GM18520 (cell line): ENCODE results near the gene RHOXF2.
"Not testable (repeated sequence)": the region's sequence is repeated elsewhere in the genome, so short reads cannot be mapped to it uniquely, and the experiment has no call there.

Source experiments
- ATAC-seq: cut with Tn5 transposase; IDR thresholded peaks from one replicate; pipeline ENCODE4 v1.9.1; 2021; ENCODE audit not compliant: unreplicated experiment

RHOXF2 gene

GRCh38 chrX:120158313-120158712, at the start of gene RHOXF2:
Gene RHOXF2, plus strand, starts transcription at chrX:120158613. Its CDS starts 138 bp downstream, at chrX:120158751.
- not testable (repeated sequence) for ATAC-seq

GRCh38 chrX:120109378-120109777, 49.0 kb upstream of the RHOXF2 start:
- no peak for ATAC-seq

GRCh38 chrX:120111611-120112010, 46.8 kb upstream of the RHOXF2 start:
- no peak for ATAC-seq

- ATAC-seq, result no peak
These were observed 42.9 kb upstream of the RHOXF2 start, which contains the start of gene RHOXF1 for GRCh38 chrX:120115438-120115963. Gene RHOXF1, minus strand, starts transcription at chrX:120115913. Its CDS starts 51 bp downstream, at chrX:120115862.

- ATAC-seq, result no peak
These were observed 38.2 kb upstream of the RHOXF2 start for GRCh38 chrX:120120223-120120622.

- no peak for ATAC-seq
These were observed 33.0 kb upstream of the RHOXF2 start for GRCh38 chrX:120125444-120125843.

- ATAC-seq, result not testable (repeated sequence)
These were observed 30.0 kb upstream of the RHOXF2 start for GRCh38 chrX:120128306-120128846.

- ATAC-seq, result no peak
These were observed 22.3 kb upstream of the RHOXF2 start for GRCh38 chrX:120136128-120136527.

- no peak for ATAC-seq
These were observed 21.6 kb upstream of the RHOXF2 start for GRCh38 chrX:120136840-120137239.

GRCh38 chrX:120137439-120137838, 21.0 kb upstream of the RHOXF2 start:
- no peak for ATAC-seq

- ATAC-seq, result no peak
These were observed 18.0 kb upstream of the RHOXF2 start for GRCh38 chrX:120140293-120140981.

GRCh38 chrX:120144178-120144844, 14.1 kb upstream of the RHOXF2 start:
- ATAC-seq, result no peak

- ATAC-seq, result no peak
These were observed 13.0 kb upstream of the RHOXF2 start for GRCh38 chrX:120145295-120145925.

GRCh38 chrX:120146323-120146722, 12.1 kb upstream of the RHOXF2 start:
- not testable (repeated sequence) for ATAC-seq

- no peak for ATAC-seq
These were observed 10.9 kb upstream of the RHOXF2 start for GRCh38 chrX:120147537-120147936.

- ATAC-seq, result not testable (repeated sequence)
These were observed 8.2 kb upstream of the RHOXF2 start for GRCh38 chrX:120150109-120150744.

GRCh38 chrX:120159086-120159485, 673 bp downstream of the RHOXF2 start:
- ATAC-seq, result not testable (repeated sequence)

- ATAC-seq, result not testable (repeated sequence)
These were observed 34.8 kb downstream of the RHOXF2 start for GRCh38 chrX:120193254-120193653.

GRCh38 chrX:120193720-120194119, 35.3 kb downstream of the RHOXF2 start:
- not testable (repeated sequence) for ATAC-seq

- ATAC-seq, result not testable (repeated sequence)
These were observed 37.4 kb downstream of the RHOXF2 start for GRCh38 chrX:120195786-120196185.
